Activated CD4-positive, alpha-beta memory T cell treated with anti-CD3 and anti-CD28 coated beads, Interleukin-2, amount 10 ng/mL, durations not matched to agents 7 days and 5 days (primary cell): Measurements from ENCODE around the gene HSD17B8. TPM values are rescaled to one million over a fixed set of nuclear protein-coding genes. Genes with fewer than 3 reads are reported as not detected.
"Not testable (repeated sequence)": the region's sequence is repeated elsewhere in the genome, so short reads cannot be mapped to it uniquely, and the experiment has no call there.

Experiments
- CTCF ChIA-PET: fragments of 350-600 bp; sonication (Branson Sonifier 250); formaldehyde crosslinking; loops from one replicate; lab custom pipeline; 2021; ENCODE audit warnings: antibody characterized with exemption, inconsistent platforms; lab: Charles Lee
- POLR2A ChIA-PET: fragments of 350-600 bp; sonication (Branson Sonifier 250); formaldehyde crosslinking; loops from one replicate; lab custom pipeline; 2021; ENCODE audit warnings: antibody characterized with exemption; lab: Charles Lee
- DNase-seq: peaks from one replicate; pipeline ENCODE4 v3.0.0-alpha.2; 2020
- H3K27ac Mint-ChIP-seq: one replicate; pipeline ENCODE4 v1.8.0; 2021; ENCODE audit warnings: mild to moderate bottlenecking, mixed read lengths
- H3K27me3 Mint-ChIP-seq: one replicate; pipeline ENCODE4 v1.8.0; 2021; ENCODE audit warnings: mixed read lengths
- H3K36me3 Mint-ChIP-seq: one replicate; pipeline ENCODE4 v1.8.0; 2021; ENCODE audit warnings: low read depth, mixed read lengths
- H3K4me1 Mint-ChIP-seq: one replicate; pipeline ENCODE4 v1.8.0; 2021; ENCODE audit warnings: mixed read lengths
- H3K4me3 Mint-ChIP-seq: one replicate; pipeline ENCODE4 v1.8.0; 2021; ENCODE audit warnings: mild to moderate bottlenecking, mixed read lengths
- H3K9me3 Mint-ChIP-seq: one replicate; pipeline ENCODE4 v1.8.0; 2021; ENCODE audit warnings: mixed read lengths
- total RNA-seq, 2 experiments: library from RNA; stranded (reverse); gene quantifications; one replicate each; pipeline ENCODE4 v1.2.3, GENCODE V29; 2021

Gene HSD17B8
- total RNA-seq, 2 experiments from 2014 or later: 11.4 to 13.0 TPM

- ChIA-PET POLR2A (no interaction called here), CTCF (no interaction called here)
- no peak for DNase-seq
- Mint-ChIP-seq H3K27ac (no peak overlapping the region), H3K4me3 (no peak overlapping the region), H3K27me3 (peaks cover 51% of the 10 kb centered on the region), H3K36me3 (peaks cover 17% of the 10 kb centered on the region), H3K4me1 (peaks cover 16% of the 10 kb centered on the region), H3K9me3 (no peaks in the 10 kb centered on the region)
Measured at GRCh38 chr6:33215271-33216116, 11.0 kb downstream of the HSD17B8 start.

GRCh38 chr6:33216117-33216649, 11.7 kb downstream of the HSD17B8 start:
- DNase-seq: no peak
- no peak overlapping the region for H3K27ac Mint-ChIP-seq
- H3K36me3 Mint-ChIP-seq: peaks cover 15% of the 10 kb centered on the region
- CTCF ChIA-PET: no interaction called here
- H3K9me3 Mint-ChIP-seq: no peaks in the 10 kb centered on the region
- POLR2A ChIA-PET: interaction anchor here (1.1 kb wide), 1 partner anchor 8 kb away, joined by 4 read pairs; the partner anchor contains the start of gene RING1
- peaks cover 52% of the 10 kb centered on the region for H3K27me3 Mint-ChIP-seq
- no peak overlapping the region for H3K4me3 Mint-ChIP-seq
- H3K4me1 Mint-ChIP-seq: peaks cover 16% of the 10 kb centered on the region

DNA sequence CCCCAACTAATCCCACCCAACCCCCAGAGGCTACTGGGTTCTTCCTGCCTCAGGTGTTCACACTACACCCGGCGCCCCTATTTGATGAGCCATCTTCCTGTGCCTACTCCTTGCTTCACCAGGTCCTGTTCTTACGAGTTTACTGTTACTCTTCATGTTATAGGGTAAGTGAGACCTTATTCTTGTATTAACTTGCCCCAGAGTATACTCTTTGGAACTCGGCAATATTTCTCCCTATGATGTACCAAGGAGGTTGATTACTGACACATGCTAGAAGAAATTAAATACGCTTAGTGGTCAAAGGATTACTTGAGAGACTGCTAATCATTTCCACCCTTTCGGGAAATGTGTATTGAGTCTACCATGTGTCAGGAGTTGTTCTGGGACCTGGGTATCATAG, 12.8 kb downstream of the HSD17B8 start:
- POLR2A ChIA-PET: interaction anchor here (1.1 kb wide), 1 partner anchor 9 kb away, joined by 4 read pairs; the partner anchor contains the start of gene RING1

DNA sequence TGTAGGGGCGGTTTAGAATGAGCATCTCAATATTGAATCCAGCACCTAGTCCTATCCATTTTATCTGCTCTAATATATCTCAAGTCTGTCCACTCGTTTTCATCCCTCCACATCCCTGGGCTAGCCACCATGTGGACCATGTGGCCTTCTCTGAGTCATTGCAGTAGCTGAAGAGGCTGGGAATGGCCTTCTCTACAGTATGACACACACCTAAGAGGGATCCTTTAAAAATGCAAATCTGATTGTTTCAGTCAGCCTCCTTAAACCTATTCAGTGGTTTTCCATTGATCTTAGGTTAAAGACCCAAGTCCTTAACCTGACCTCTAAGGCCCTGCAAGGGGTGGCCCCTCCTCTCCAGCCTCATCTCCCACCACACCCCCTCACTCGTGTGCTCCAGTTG, 13.2 kb downstream of the HSD17B8 start:
- ChIA-PET CTCF (interaction anchor here (2.0 kb wide), 1 partner anchor 31 kb away, joined by 6 read pairs; no protein-coding TSS in a partner anchor), POLR2A (no interaction called here)
- Mint-ChIP-seq H3K4me1 (peaks cover 13% of the 10 kb centered on the region), H3K27me3 (peaks cover 62% of the 10 kb centered on the region), H3K4me3 (no peak overlapping the region), H3K9me3 (no peaks in the 10 kb centered on the region), H3K27ac (no peak overlapping the region), H3K36me3 (peaks cover 7% of the 10 kb centered on the region)
- DNase-seq: no peak

More for the DNA sequence above, 12.8 kb downstream of the HSD17B8 start:
- H3K27ac Mint-ChIP-seq: no peak overlapping the region
- peaks cover 11% of the 10 kb centered on the region for H3K36me3 Mint-ChIP-seq
- no peak overlapping the region for H3K4me3 Mint-ChIP-seq
- peaks cover 60% of the 10 kb centered on the region for H3K27me3 Mint-ChIP-seq
- no peaks in the 10 kb centered on the region for H3K9me3 Mint-ChIP-seq
- H3K4me1 Mint-ChIP-seq: peaks cover 16% of the 10 kb centered on the region
- CTCF ChIA-PET: no interaction called here
- DNase-seq: no peak

GRCh38 chr6:33226503-33227120, 22.2 kb downstream of the HSD17B8 start:
- peaks cover 52% of the 10 kb centered on the region for H3K27me3 Mint-ChIP-seq
- H3K27ac Mint-ChIP-seq, POLR2A ChIA-PET, H3K36me3 Mint-ChIP-seq, H3K4me1 Mint-ChIP-seq, H3K4me3 Mint-ChIP-seq, DNase-seq, H3K9me3 Mint-ChIP-seq: not testable (repeated sequence)
- CTCF ChIA-PET: interaction anchor here (1.2 kb wide), 1 partner anchor 22 kb away, joined by 3 read pairs; no protein-coding TSS in a partner anchor

DNA sequence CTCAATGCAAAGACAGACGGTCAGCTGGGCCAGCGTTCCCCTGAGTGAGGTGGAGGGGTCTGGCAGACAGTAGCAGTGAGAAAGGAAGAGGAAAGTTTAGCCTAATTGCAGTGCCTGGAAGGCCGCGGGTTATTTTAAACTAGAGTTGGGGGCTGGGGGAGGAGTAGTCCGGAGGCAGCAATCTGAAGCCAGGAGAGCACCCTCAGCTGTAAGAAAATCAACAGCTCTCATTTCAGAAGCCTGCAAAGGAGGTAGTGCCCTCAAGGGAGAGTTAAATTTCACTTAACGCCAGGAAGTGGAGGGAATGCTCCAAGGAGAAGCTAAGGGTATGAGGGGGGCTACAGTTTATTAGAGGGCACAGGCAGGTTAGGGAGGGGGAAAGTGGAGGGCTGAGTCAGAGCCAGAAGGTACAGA, 30.8 kb downstream of the HSD17B8 start:
- POLR2A ChIA-PET: no interaction called here
- Mint-ChIP-seq H3K36me3 (no peaks in the 10 kb centered on the region), H3K27me3 (peaks cover 43% of the 10 kb centered on the region), H3K4me1 (no peaks in the 10 kb centered on the region), H3K27ac (no peak overlapping the region), H3K4me3 (no peak overlapping the region), H3K9me3 (no peaks in the 10 kb centered on the region)
- CTCF ChIA-PET: interaction anchor here (1.1 to 1.5 kb wide), 2 partner anchors 10 to 13 kb away, joined by 3 to 6 read pairs; no protein-coding TSS in a partner anchor
- DNase-seq: no peak

DNA sequence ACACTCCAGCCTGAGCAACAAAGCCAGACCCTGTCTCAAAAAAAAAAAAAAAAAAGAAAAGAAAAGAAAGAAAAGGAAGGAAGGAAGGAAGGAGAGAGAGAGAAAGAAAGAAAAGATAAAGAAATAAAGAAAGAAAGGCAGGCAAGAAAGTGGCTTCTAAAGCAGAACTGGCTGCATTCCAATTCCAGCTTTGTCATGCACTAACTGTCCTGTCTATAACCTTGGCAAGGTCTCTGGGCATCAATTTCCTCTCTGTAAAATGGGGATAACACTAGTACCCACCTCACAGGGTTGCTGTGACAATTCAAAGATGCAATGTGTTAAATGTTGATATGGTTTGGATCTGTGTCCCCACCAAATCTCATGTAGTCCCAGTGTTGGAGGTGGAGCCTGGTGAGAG, 31.9 kb downstream of the HSD17B8 start:
- no peak for DNase-seq
- H3K4me3 Mint-ChIP-seq: no peak overlapping the region
- POLR2A ChIA-PET: no interaction called here
- H3K4me1 Mint-ChIP-seq: no peaks in the 10 kb centered on the region
- H3K9me3 Mint-ChIP-seq: no peaks in the 10 kb centered on the region
- no peak overlapping the region for H3K27ac Mint-ChIP-seq
- H3K27me3 Mint-ChIP-seq: peaks cover 43% of the 10 kb centered on the region
- CTCF ChIA-PET: interaction anchor here (0.5 kb wide), 1 partner anchor 410 kb away, joined by 3 read pairs; no protein-coding TSS in a partner anchor
- H3K36me3 Mint-ChIP-seq: no peaks in the 10 kb centered on the region

DNA sequence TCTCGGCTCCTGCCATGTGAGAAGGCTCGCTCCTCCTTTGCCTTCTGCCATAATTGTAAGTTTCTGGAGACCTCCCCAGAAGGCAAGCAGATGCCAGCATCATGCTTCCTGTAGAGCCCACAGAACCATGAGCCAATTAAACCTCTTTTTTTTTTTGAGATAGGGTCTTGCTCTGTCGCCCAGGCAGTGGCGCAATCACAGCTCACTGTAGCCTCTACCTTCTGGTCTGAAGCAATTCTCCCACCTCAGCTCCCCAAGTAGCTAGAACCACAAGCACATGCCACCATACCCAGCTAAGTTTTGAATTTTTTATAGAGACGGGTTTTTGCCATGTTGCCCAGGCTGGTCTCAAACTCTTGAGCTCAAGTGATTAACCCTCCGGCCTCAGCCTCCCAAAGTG, 32.4 kb downstream of the HSD17B8 start:
- peaks cover 41% of the 10 kb centered on the region for H3K27me3 Mint-ChIP-seq
- DNase-seq: no peak
- H3K36me3 Mint-ChIP-seq: no peaks in the 10 kb centered on the region
- H3K9me3 Mint-ChIP-seq: no peaks in the 10 kb centered on the region
- H3K27ac Mint-ChIP-seq: no peak overlapping the region
- no peak overlapping the region for H3K4me3 Mint-ChIP-seq
- peaks cover 2% of the 10 kb centered on the region for H3K4me1 Mint-ChIP-seq
- POLR2A ChIA-PET: no interaction called here
- CTCF ChIA-PET: interaction anchor here (2.6 kb wide), 1 partner anchor 12 kb away, joined by 17 read pairs; no protein-coding TSS in a partner anchor

DNA sequence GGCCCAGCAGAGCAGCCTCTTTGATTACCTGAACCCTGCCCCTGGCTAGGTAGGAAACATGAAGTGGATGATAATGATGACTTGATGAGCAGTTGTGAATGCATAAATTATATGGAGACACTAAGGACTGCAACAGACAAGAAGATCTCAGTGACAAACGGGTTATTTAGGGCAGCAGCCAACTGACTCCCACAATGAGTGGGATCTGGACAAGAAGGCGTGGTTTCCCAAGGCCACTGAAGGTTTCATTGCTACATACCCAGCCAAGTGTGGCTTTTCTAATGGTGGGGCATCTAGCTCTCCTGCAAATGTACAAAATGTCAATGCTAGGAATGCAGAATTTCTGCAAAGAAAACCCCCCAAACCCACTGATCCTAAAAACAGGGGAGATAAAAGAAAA, 33.3 kb downstream of the HSD17B8 start:
- CTCF ChIA-PET: interaction anchor here (2.6 kb wide), 1 partner anchor 11 kb away, joined by 17 read pairs; no protein-coding TSS in a partner anchor
- no peaks in the 10 kb centered on the region for H3K36me3 Mint-ChIP-seq

GRCh38 chr6:33241968-33242367, 37.5 kb downstream of the HSD17B8 start:
- Mint-ChIP-seq H3K4me1 (peaks cover 8% of the 10 kb centered on the region), H3K27ac (no peak overlapping the region), H3K27me3 (peaks cover 28% of the 10 kb centered on the region), H3K4me3 (no peak overlapping the region), H3K9me3 (no peaks in the 10 kb centered on the region), H3K36me3 (no peaks in the 10 kb centered on the region)
- ChIA-PET CTCF (interaction anchor here (0.6 kb wide), 1 partner anchor 14 kb away, joined by 4 read pairs; no protein-coding TSS in a partner anchor), POLR2A (no interaction called here)
- no peak for DNase-seq

More for the DNA sequence above, 33.3 kb downstream of the HSD17B8 start:
- no peak overlapping the region for H3K4me3 Mint-ChIP-seq
- H3K27me3 Mint-ChIP-seq: peaks cover 45% of the 10 kb centered on the region
- no peak for DNase-seq
- H3K9me3 Mint-ChIP-seq: no peaks in the 10 kb centered on the region
- peaks cover 8% of the 10 kb centered on the region for H3K4me1 Mint-ChIP-seq
- no peak overlapping the region for H3K27ac Mint-ChIP-seq
- POLR2A ChIA-PET: interaction anchor here (0.7 kb wide), 1 partner anchor 11 kb away, joined by 3 read pairs; no protein-coding TSS in a partner anchor

GRCh38 chr6:33243476-33243875, 39.0 kb downstream of the HSD17B8 start:
- Mint-ChIP-seq H3K36me3 (no peaks in the 10 kb centered on the region), H3K4me3 (no peak overlapping the region), H3K27me3 (peaks cover 26% of the 10 kb centered on the region), H3K4me1 (peaks cover 14% of the 10 kb centered on the region), H3K27ac (no peak overlapping the region), H3K9me3 (no peaks in the 10 kb centered on the region)
- CTCF ChIA-PET: no interaction called here
- no peak for DNase-seq
- POLR2A ChIA-PET: no interaction called here

DNA sequence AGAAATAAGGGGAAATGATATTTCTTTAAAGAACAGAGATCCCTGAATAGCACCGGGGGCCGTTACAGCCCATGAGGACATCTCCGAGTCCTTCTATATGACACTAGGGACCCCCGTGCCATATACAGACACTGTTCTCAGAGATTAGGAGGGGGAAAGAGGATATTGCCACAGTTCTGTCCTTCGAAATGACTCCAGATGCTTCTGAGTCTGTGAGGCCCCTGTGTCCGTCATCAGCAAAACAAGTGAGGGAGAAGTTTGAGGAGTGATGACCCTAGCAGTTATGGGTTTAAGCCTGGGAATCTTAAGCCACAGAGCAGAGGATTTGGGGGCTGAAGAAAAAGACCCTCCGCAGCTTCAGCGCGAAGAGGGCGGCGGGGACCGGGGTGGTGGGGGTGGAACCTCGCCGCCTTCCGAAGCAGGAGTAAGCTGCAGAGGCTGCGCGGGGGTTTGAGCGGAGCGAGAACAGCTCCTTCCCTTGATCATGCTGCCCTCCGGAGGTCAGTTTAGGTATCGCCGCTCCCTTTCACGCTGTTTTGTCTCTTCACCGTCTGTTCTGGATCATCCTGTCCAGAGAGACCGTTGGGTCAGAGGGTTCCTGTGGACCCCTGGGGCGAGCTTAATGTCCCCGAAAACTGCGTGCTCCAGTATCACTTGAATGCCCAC, 43.7 kb downstream of the HSD17B8 start:
- ChIA-PET CTCF (interaction anchor here (0.6 to 3.7 kb wide), 54 partner anchors 10 to 353 kb away, joined by 3 to 62 read pairs (median 5); partner anchors contain the start of genes B3GALT4, HLA-DPA1, HLA-DPB1 and PFDN6), POLR2A (interaction anchor here (0.6 to 5.2 kb wide), 25 partner anchors 10 to 276 kb away, joined by 3 to 71 read pairs (median 5); partner anchors contain the start of genes B3GALT4, HLA-DPA1, HSD17B8 and PFDN6)
- H3K36me3 Mint-ChIP-seq: peaks cover 30% of the 10 kb centered on the region
- H3K4me1 Mint-ChIP-seq: peaks cover 46% of the 10 kb centered on the region
- peak overlapping the region; percentile 74 for H3K4me3 Mint-ChIP-seq
- H3K27ac Mint-ChIP-seq: peak overlapping the region; percentile 87
- peaks cover 6% of the 10 kb centered on the region for H3K27me3 Mint-ChIP-seq
- no peaks in the 10 kb centered on the region for H3K9me3 Mint-ChIP-seq
- DNase-seq: peak; percentile 93
